ENCODE measurements around the gene CMC2. TPM values are rescaled to one million over a fixed set of nuclear protein-coding genes. Genes with fewer than 3 reads are reported as not detected.

The CMC2 gene
- total RNA-seq, 1 donor from 2014 or later: 52.0 TPM

GRCh38 chr16:80969114-80969484, 37.6 kb downstream of the CMC2 start:
- Histone ChIP-seq H3K4me3 (ENCODE audit: low read depth, low read length) (no peak overlapping the region), H3K36me3 (ENCODE audit: control insufficient read depth, insufficient read depth, low read length) (no peaks in the 10 kb centered on the region), H3K27me3 (ENCODE audit: control insufficient read depth, insufficient read depth, low read length) (no peaks in the 10 kb centered on the region)
- TF ChIP-seq CTCF (IDR thresholded peaks at IDR 0.05; ENCODE audit: insufficient read depth, low read length, poor library complexity, severe bottlenecking): no peak
- DNase-seq (ENCODE audit: low read depth): no peak

- Histone ChIP-seq H3K27me3 (ENCODE audit: control insufficient read depth, insufficient read depth, low read length) (no peaks in the 10 kb centered on the region), H3K4me3 (ENCODE audit: low read depth, low read length) (no peak overlapping the region), H3K36me3 (ENCODE audit: control insufficient read depth, insufficient read depth, low read length) (no peaks in the 10 kb centered on the region)
- TF ChIP-seq CTCF (IDR thresholded peaks at IDR 0.05; ENCODE audit: insufficient read depth, low read length, poor library complexity, severe bottlenecking): no peak
- peak; percentile 90 for DNase-seq (ENCODE audit: low read depth)
Observed at GRCh38 chr16:80968386-80969113, 38.1 kb downstream of the CMC2 start.

- no peaks in the 10 kb centered on the region for H3K36me3 ChIP-seq (ENCODE audit: control insufficient read depth, insufficient read depth, low read length)
Observed at GRCh38 chr16:80966617-80967016, 40.1 kb downstream of the CMC2 start.

GRCh38 chr16:80964351-80964750, 42.3 kb downstream of the CMC2 start:
- no peak for DNase-seq (ENCODE audit: low read depth)
- H3K36me3 ChIP-seq (ENCODE audit: control insufficient read depth, insufficient read depth, low read length): no peaks in the 10 kb centered on the region
- no peak overlapping the region for H3K4me3 ChIP-seq (ENCODE audit: low read depth, low read length)
- H3K27me3 ChIP-seq (ENCODE audit: control insufficient read depth, insufficient read depth, low read length): no peaks in the 10 kb centered on the region
- TF ChIP-seq CTCF (IDR thresholded peaks at IDR 0.05; ENCODE audit: insufficient read depth, low read length, poor library complexity, severe bottlenecking): no peak

More at GRCh38 chr16:80966617-80967016, 40.1 kb downstream of the CMC2 start:
- no peak for TF ChIP-seq CTCF (IDR thresholded peaks at IDR 0.05; ENCODE audit: insufficient read depth, low read length, poor library complexity, severe bottlenecking)
- H3K27me3 ChIP-seq (ENCODE audit: control insufficient read depth, insufficient read depth, low read length): no peaks in the 10 kb centered on the region
- no peak for DNase-seq (ENCODE audit: low read depth)
- no peak overlapping the region for H3K4me3 ChIP-seq (ENCODE audit: low read depth, low read length)

- no peaks in the 10 kb centered on the region for H3K27me3 ChIP-seq (ENCODE audit: control insufficient read depth, insufficient read depth, low read length)
- no peak for DNase-seq (ENCODE audit: low read depth)
- H3K36me3 ChIP-seq (ENCODE audit: control insufficient read depth, insufficient read depth, low read length): no peaks in the 10 kb centered on the region
- no peak overlapping the region for H3K4me3 ChIP-seq (ENCODE audit: low read depth, low read length)
- no peak for TF ChIP-seq CTCF (IDR thresholded peaks at IDR 0.05; ENCODE audit: insufficient read depth, low read length, poor library complexity, severe bottlenecking)
Observed at GRCh38 chr16:80962879-80963278, 43.8 kb downstream of the CMC2 start.

- no peaks in the 10 kb centered on the region for H3K36me3 ChIP-seq (ENCODE audit: control insufficient read depth, insufficient read depth, low read length)
- TF ChIP-seq CTCF (IDR thresholded peaks at IDR 0.05; ENCODE audit: insufficient read depth, low read length, poor library complexity, severe bottlenecking): no peak
- H3K4me3 ChIP-seq (ENCODE audit: low read depth, low read length): no peak overlapping the region
Observed at GRCh38 chr16:80958284-80958683, 48.4 kb downstream of the CMC2 start.

More at GRCh38 chr16:80958284-80958683, 48.4 kb downstream of the CMC2 start:
- DNase-seq (ENCODE audit: low read depth): no peak
- H3K27me3 ChIP-seq (ENCODE audit: control insufficient read depth, insufficient read depth, low read length): no peaks in the 10 kb centered on the region

Data from kidney epithelial cell (primary cell).